Stimulated activated CD4-positive, alpha-beta T cell treated with anti-CD3 and anti-CD28 coated beads, Interleukin-15, amount 100 ng/mL, for 1 hour (primary cell): ENCODE results near the gene UCHL5.

Experiments
- DNase-seq, 2 donors: peaks; one replicate each; pipeline ENCODE4 v3.0.0-alpha.2; 2020; ENCODE audit warnings: low read depth in 1 of 2, low spot score in 1 of 2

UCHL5 gene

DNA sequence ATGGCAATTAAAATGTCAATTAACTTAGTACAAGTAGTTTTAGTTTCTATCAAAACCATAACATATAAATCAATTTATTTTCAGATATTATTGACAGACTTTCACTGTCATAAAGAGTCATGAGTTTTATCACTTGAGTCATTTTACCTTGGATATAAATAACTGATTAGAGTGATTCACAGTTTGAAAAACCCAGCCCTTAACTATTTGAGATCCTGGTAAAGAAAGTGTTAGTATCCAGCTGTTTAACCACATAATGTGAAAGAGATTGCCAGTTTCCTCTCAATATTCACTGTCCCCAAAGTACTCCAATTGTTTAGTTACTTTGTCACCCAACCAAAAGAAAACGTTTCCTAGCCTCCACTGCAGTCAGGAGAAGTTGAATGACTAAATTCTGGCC, 91.3 kb downstream of the UCHL5 start:
- DNase-seq = no peak

GRCh38 chr1:192967211-192967877, 91.8 kb downstream of the UCHL5 start:
- no peak for DNase-seq

DNA sequence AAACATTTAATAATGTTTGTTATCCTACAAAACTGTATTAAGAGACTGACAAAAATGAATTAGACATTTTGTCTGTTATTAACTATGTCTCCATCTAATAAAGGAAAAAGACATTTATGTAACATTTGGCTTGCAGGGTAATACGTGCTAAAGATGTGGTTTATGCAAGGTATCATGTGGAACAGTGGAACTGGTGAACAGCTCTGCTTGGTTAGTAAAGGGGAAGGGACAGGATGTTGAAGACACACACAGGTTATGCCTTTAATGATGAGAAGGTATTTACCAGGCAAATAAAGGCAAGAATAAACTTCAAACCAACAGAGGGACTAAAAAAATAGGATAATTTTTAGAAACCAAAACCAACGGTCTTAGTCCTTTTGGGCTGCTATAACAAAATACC, 93.1 kb downstream of the UCHL5 start:
- no peak for DNase-seq

DNA sequence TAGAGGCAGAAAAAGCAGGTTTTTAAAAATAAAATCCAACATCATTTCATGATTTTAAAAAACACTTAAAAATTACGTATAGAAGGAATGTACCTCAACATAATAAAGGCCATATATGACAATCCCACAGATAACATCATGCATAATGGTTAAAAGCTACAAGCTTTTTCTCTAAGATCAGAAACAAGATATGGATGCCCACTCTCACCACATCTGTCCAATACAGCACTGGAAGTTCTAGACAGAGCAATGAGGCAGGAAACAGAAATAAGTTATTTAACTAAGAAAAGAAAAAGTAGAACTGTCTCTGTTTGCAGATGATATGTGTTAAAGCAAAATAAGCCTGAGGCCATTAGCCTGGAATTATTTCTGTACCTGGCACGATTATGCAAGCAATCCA, 96.3 kb downstream of the UCHL5 start:
- DNase-seq = no peak
